ENCODE results near the gene RAP1A. TPM values are rescaled to one million over a fixed set of nuclear protein-coding genes. Genes with fewer than 3 reads are reported as not detected.

RAP1A gene
- total and polyA plus RNA-seq, 3 experiments from 2014 or later: 60.8 to 256 (median 252) TPM

GRCh38 chr1:111654839-111655238 is 35.2 kb downstream of the RAP1A start:
- POLR2A ChIA-PET: interaction anchor here (0.6 kb wide), 1 partner anchor 180 kb away, joined by 3 read pairs; no protein-coding TSS in a partner anchor
- DNase-seq: no peak

GRCh38 chr1:111656086-111657017 is 36.8 kb downstream of the RAP1A start:
- Mint-ChIP-seq H3K9me3 (no peaks in the 10 kb centered on the region), H3K27ac (peak overlapping the region in 7 of 8 donors; percentile 0 to 89 (median 57)), H3K27me3 (no peaks in the 10 kb centered on the region), H3K36me3 (peaks cover 0 to 13% (median 2%) of the 10 kb centered on the region in 3 donors), H3K4me1 (peaks cover 43 to 57% (median 57%) of the 10 kb centered on the region in 3 donors), H3K4me3 (peak overlapping the region in 3 of 7 donors; percentile 4 to 30 (median 30))
- Histone ChIP-seq H3K9me3 (ENCODE audit: low read length) (no peaks in the 10 kb centered on the region), H3K27me3 (ENCODE audit: insufficient read depth, low read length, poor library complexity, severe bottlenecking) (no peaks in the 10 kb centered on the region), H3K4me3 (ENCODE audit: low read length) (no peak overlapping the region), H3K4me1 (ENCODE audit: insufficient read depth, low read length) (peaks cover 70% of the 10 kb centered on the region), H3K36me3 (ENCODE audit: insufficient read depth, low read length) (no peaks in the 10 kb centered on the region), H3K27ac (ENCODE audit: low read depth, low read length) (no peak overlapping the region)
- ChIA-PET CTCF (interaction anchor here (1.6 kb wide), 1 partner anchor 148 kb away, joined by 8 read pairs; no protein-coding TSS in a partner anchor), POLR2A (no interaction called here)
- DNase-seq: peak in 2 of 5 donors; percentile 8 to 13

More at GRCh38 chr1:111654839-111655238, 35.2 kb downstream of the RAP1A start:
- no peaks in the 10 kb centered on the region for H3K27me3 ChIP-seq (ENCODE audit: insufficient read depth, low read length, poor library complexity, severe bottlenecking)
- no peaks in the 10 kb centered on the region for H3K9me3 ChIP-seq (ENCODE audit: low read length)
- peak overlapping the region in 3 of 7 donors; percentile 10 to 46 (median 11) for H3K4me3 Mint-ChIP-seq
- H3K27ac ChIP-seq (ENCODE audit: low read depth, low read length): no peak overlapping the region
- no peaks in the 10 kb centered on the region for H3K27me3 Mint-ChIP-seq
- H3K4me1 ChIP-seq (ENCODE audit: insufficient read depth, low read length): peaks cover 64% of the 10 kb centered on the region
- H3K36me3 Mint-ChIP-seq: peaks cover 0 to 21% (median 4%) of the 10 kb centered on the region in 3 donors
- peak overlapping the region in 6 of 8 donors; percentile 27 to 80 (median 59) for H3K27ac Mint-ChIP-seq
- H3K4me1 Mint-ChIP-seq: peaks cover 49 to 72% (median 71%) of the 10 kb centered on the region in 3 donors
- no peaks in the 10 kb centered on the region for H3K9me3 Mint-ChIP-seq
- no peak overlapping the region for H3K4me3 ChIP-seq (ENCODE audit: low read length)
- no peaks in the 10 kb centered on the region for H3K36me3 ChIP-seq (ENCODE audit: insufficient read depth, low read length)
- CTCF ChIA-PET: interaction anchor here (0.8 to 1.6 kb wide), 3 partner anchors 59 to 147 kb away, joined by 3 to 8 read pairs (median 3); no protein-coding TSS in a partner anchor

- Mint-ChIP-seq H3K27me3 (no peaks in the 10 kb centered on the region), H3K4me1 (peaks cover 49 to 58% (median 53%) of the 10 kb centered on the region in 3 donors), H3K36me3 (peaks cover 0 to 17% (median 2%) of the 10 kb centered on the region in 3 donors), H3K4me3 (no peak overlapping the region), H3K9me3 (no peaks in the 10 kb centered on the region), H3K27ac (peak overlapping the region in 4 of 8 donors; percentile 31 to 73 (median 51))
- no peak for DNase-seq
- Histone ChIP-seq H3K27me3 (ENCODE audit: insufficient read depth, low read length, poor library complexity, severe bottlenecking) (no peaks in the 10 kb centered on the region), H3K4me1 (ENCODE audit: insufficient read depth, low read length) (peaks cover 76% of the 10 kb centered on the region), H3K9me3 (ENCODE audit: low read length) (no peaks in the 10 kb centered on the region), H3K36me3 (ENCODE audit: insufficient read depth, low read length) (no peaks in the 10 kb centered on the region), H3K4me3 (ENCODE audit: low read length) (no peak overlapping the region), H3K27ac (ENCODE audit: low read depth, low read length) (no peak overlapping the region)
- ChIA-PET CTCF (interaction anchor here (1.0 to 1.4 kb wide), 3 partner anchors 14 to 151 kb away, joined by 4 to 7 read pairs (median 4); no protein-coding TSS in a partner anchor), POLR2A (interaction anchor here (0.5 kb wide), 1 partner anchor 39 kb away, joined by 3 read pairs; the partner anchor contains the start of gene RAP1A)
Observed at GRCh38 chr1:111658622-111659021, 39.0 kb downstream of the RAP1A start.

- Histone ChIP-seq H3K36me3 (ENCODE audit: insufficient read depth, low read length) (no peaks in the 10 kb centered on the region), H3K4me3 (ENCODE audit: low read length) (peak overlapping the region; percentile 24), H3K9me3 (ENCODE audit: low read length) (no peaks in the 10 kb centered on the region), H3K27me3 (ENCODE audit: insufficient read depth, low read length, poor library complexity, severe bottlenecking) (no peaks in the 10 kb centered on the region), H3K4me1 (ENCODE audit: insufficient read depth, low read length) (peaks cover 77% of the 10 kb centered on the region), H3K27ac (ENCODE audit: low read depth, low read length) (peak overlapping the region; percentile 22)
- H3K4me3 Mint-ChIP-seq: no peak overlapping the region
- CTCF ChIA-PET: interaction anchor here (0.9 to 2.4 kb wide), 2 partner anchors 61 to 152 kb away, joined by 3 to 7 read pairs; no protein-coding TSS in a partner anchor
- peak in 1 of 5 donors; percentile 33 for DNase-seq
- H3K27ac Mint-ChIP-seq: no peak overlapping the region
- POLR2A ChIA-PET: no interaction called here
- H3K36me3 Mint-ChIP-seq: peaks cover 0 to 15% (median 2%) of the 10 kb centered on the region in 3 donors
- no peaks in the 10 kb centered on the region for H3K9me3 Mint-ChIP-seq
- H3K4me1 Mint-ChIP-seq: peaks cover 50 to 59% (median 53%) of the 10 kb centered on the region in 3 donors
- H3K27me3 Mint-ChIP-seq: no peaks in the 10 kb centered on the region
Observed at GRCh38 chr1:111660204-111661150, 40.9 kb downstream of the RAP1A start.

GRCh38 chr1:111664652-111665051 is 45.1 kb downstream of the RAP1A start:
- Mint-ChIP-seq H3K27ac (peak overlapping the region in 7 of 8 donors; percentile 2 to 77 (median 70)), H3K9me3 (no peaks in the 10 kb centered on the region), H3K27me3 (no peaks in the 10 kb centered on the region), H3K4me1 (peaks cover 53 to 72% (median 70%) of the 10 kb centered on the region in 3 donors), H3K4me3 (peak overlapping the region in 6 of 7 donors; percentile 2 to 66 (median 30)), H3K36me3 (peaks cover 0 to 20% (median 2%) of the 10 kb centered on the region in 3 donors)
- ChIA-PET CTCF (interaction anchor here (2.5 kb wide), 1 partner anchor 157 kb away, joined by 10 read pairs; no protein-coding TSS in a partner anchor), POLR2A (interaction anchor here (1.0 kb wide), 1 partner anchor 23 kb away, joined by 10 read pairs; no protein-coding TSS in a partner anchor)
- DNase-seq: no peak
- H3K27me3 ChIP-seq (ENCODE audit: insufficient read depth, low read length, poor library complexity, severe bottlenecking): no peaks in the 10 kb centered on the region
- H3K4me1 ChIP-seq (ENCODE audit: insufficient read depth, low read length): peaks cover 58% of the 10 kb centered on the region
- H3K9me3 ChIP-seq (ENCODE audit: low read length): no peaks in the 10 kb centered on the region
- no peak overlapping the region for H3K27ac ChIP-seq (ENCODE audit: low read depth, low read length)
- H3K4me3 ChIP-seq (ENCODE audit: low read length): no peak overlapping the region
- no peaks in the 10 kb centered on the region for H3K36me3 ChIP-seq (ENCODE audit: insufficient read depth, low read length)

- Mint-ChIP-seq H3K4me3 (peak overlapping the region in 1 of 7 donors; percentile 4), H3K27ac (peak overlapping the region in 3 of 8 donors; percentile 9 to 63 (median 52)), H3K4me1 (peaks cover 60 to 81% (median 79%) of the 10 kb centered on the region in 3 donors), H3K36me3 (peaks cover 0 to 20% (median 2%) of the 10 kb centered on the region in 3 donors), H3K9me3 (no peaks in the 10 kb centered on the region), H3K27me3 (no peaks in the 10 kb centered on the region)
- Histone ChIP-seq H3K4me3 (ENCODE audit: low read length) (no peak overlapping the region), H3K4me1 (ENCODE audit: insufficient read depth, low read length) (peaks cover 58% of the 10 kb centered on the region), H3K27me3 (ENCODE audit: insufficient read depth, low read length, poor library complexity, severe bottlenecking) (no peaks in the 10 kb centered on the region), H3K27ac (ENCODE audit: low read depth, low read length) (no peak overlapping the region), H3K36me3 (ENCODE audit: insufficient read depth, low read length) (no peaks in the 10 kb centered on the region), H3K9me3 (ENCODE audit: low read length) (no peaks in the 10 kb centered on the region)
- POLR2A ChIA-PET: no interaction called here
- CTCF ChIA-PET: interaction anchor here (2.5 kb wide), 1 partner anchor 158 kb away, joined by 10 read pairs; no protein-coding TSS in a partner anchor
- no peak for DNase-seq
Observed at GRCh38 chr1:111665497-111665896, 45.9 kb downstream of the RAP1A start.

- H3K9me3 Mint-ChIP-seq: no peaks in the 10 kb centered on the region
- CTCF ChIA-PET: no interaction called here
Observed at GRCh38 chr1:111666828-111667227, 47.2 kb downstream of the RAP1A start.

More at GRCh38 chr1:111666828-111667227, 47.2 kb downstream of the RAP1A start:
- Histone ChIP-seq H3K9me3 (ENCODE audit: low read length) (no peaks in the 10 kb centered on the region), H3K27me3 (ENCODE audit: insufficient read depth, low read length, poor library complexity, severe bottlenecking) (no peaks in the 10 kb centered on the region), H3K36me3 (ENCODE audit: insufficient read depth, low read length) (no peaks in the 10 kb centered on the region), H3K4me1 (ENCODE audit: insufficient read depth, low read length) (peaks cover 60% of the 10 kb centered on the region), H3K27ac (ENCODE audit: low read depth, low read length) (no peak overlapping the region), H3K4me3 (ENCODE audit: low read length) (no peak overlapping the region)
- peaks cover 0 to 23% (median 2%) of the 10 kb centered on the region in 3 donors for H3K36me3 Mint-ChIP-seq
- POLR2A ChIA-PET: no interaction called here
- no peak overlapping the region for H3K4me3 Mint-ChIP-seq
- H3K27me3 Mint-ChIP-seq: no peaks in the 10 kb centered on the region
- H3K27ac Mint-ChIP-seq: peak overlapping the region in 4 of 8 donors; percentile 12 to 68 (median 40)
- no peak for DNase-seq
- peaks cover 67 to 94% (median 92%) of the 10 kb centered on the region in 3 donors for H3K4me1 Mint-ChIP-seq
